H9 (cell line): ENCODE measurements around the gene VSTM2L. TPM values are rescaled to one million over a fixed set of nuclear protein-coding genes. Genes with fewer than 3 reads are reported as not detected.

Experiments
- DNase-seq: peaks from one replicate; pipeline ENCODE4 v3.0.0-alpha.2; 2017
- H2AFZ ChIP-seq: one replicate; pipeline ENCODE4 v1.6.1; 2013; ENCODE audit warnings: mild to moderate bottlenecking, low read length, control low read depth, moderate library complexity
- H2AK5ac ChIP-seq: 2 replicates; pipeline ENCODE4 v1.6.1; 2013; ENCODE audit warnings: low read length, control low read depth, mixed read lengths; ENCODE audit not compliant: insufficient read length
- H2BK120ac ChIP-seq: one replicate; pipeline ENCODE4 v1.6.1; 2013; ENCODE audit warnings: low read depth, mild to moderate bottlenecking, low read length, control low read depth, inconsistent platforms; ENCODE audit not compliant: poor library complexity, severe bottlenecking
- H2BK12ac ChIP-seq: 2 replicates; pipeline ENCODE4 v1.6.1; 2013; ENCODE audit warnings: low read length, control low read depth, mixed read lengths, low read depth; ENCODE audit not compliant: insufficient read length
- H2BK15ac ChIP-seq: 2 replicates; pipeline ENCODE4 v1.6.1; 2013; ENCODE audit warnings: low read depth, low read length, control low read depth
- H2BK20ac ChIP-seq: one replicate; pipeline ENCODE4 v1.6.1; 2013; ENCODE audit warnings: low read depth, mild to moderate bottlenecking, low read length, control low read depth, inconsistent platforms; ENCODE audit not compliant: poor library complexity, severe bottlenecking
- H2BK5ac ChIP-seq: 2 replicates; pipeline ENCODE4 v1.6.1; 2013; ENCODE audit warnings: low read length, control low read depth, mixed read lengths; ENCODE audit not compliant: insufficient read length
- H3K14ac ChIP-seq: 2 replicates; pipeline ENCODE4 v1.6.1; 2013; ENCODE audit warnings: low read length, control low read depth; ENCODE audit not compliant: insufficient read depth
- H3K18ac ChIP-seq: 2 replicates; pipeline ENCODE4 v1.6.1; 2013; ENCODE audit warnings: low read depth, mild to moderate bottlenecking, mixed read lengths, low read length, control low read depth; ENCODE audit not compliant: insufficient read length
- H3K23ac ChIP-seq: 2 replicates; pipeline ENCODE4 v1.6.1; 2013; ENCODE audit warnings: low read length, control low read depth, mixed read lengths, low read depth; ENCODE audit not compliant: insufficient read length
- H3K23me2 ChIP-seq: 2 replicates; pipeline ENCODE4 v1.6.1; 2013; ENCODE audit warnings: low read depth, mild to moderate bottlenecking, mixed read lengths, low read length, control low read depth; ENCODE audit not compliant: insufficient read length, poor library complexity, severe bottlenecking
- H3K27ac ChIP-seq: 2 replicates; pipeline ENCODE4 v1.5.1; 2013; ENCODE audit warnings: low read length, control low read depth, mixed read lengths, low read depth; ENCODE audit not compliant: insufficient read length
- H3K27me3 ChIP-seq: 2 replicates; pipeline ENCODE4 v1.6.1; 2013; ENCODE audit warnings: low read length, control low read depth, inconsistent platforms; ENCODE audit not compliant: insufficient read depth
- H3K4ac ChIP-seq: 2 replicates; pipeline ENCODE4 v1.6.1; 2013; ENCODE audit warnings: low read depth, mild to moderate bottlenecking, control low read depth, inconsistent platforms, low read length, moderate library complexity
- H3K4me1 ChIP-seq: 2 replicates; pipeline ENCODE4 v1.6.1; 2013; ENCODE audit warnings: low read length, control low read depth, inconsistent platforms; ENCODE audit not compliant: insufficient read depth
- H3K4me2 ChIP-seq: 2 replicates; pipeline ENCODE4 v1.6.1; 2013; ENCODE audit warnings: low read length, control low read depth, mixed read lengths; ENCODE audit not compliant: insufficient read length, insufficient read depth
- H3K56ac ChIP-seq: 2 replicates; pipeline ENCODE4 v1.6.1; 2013; ENCODE audit warnings: low read depth, mild to moderate bottlenecking, mixed read lengths, low read length, control low read depth; ENCODE audit not compliant: insufficient read length
- H3K79me1 ChIP-seq: 2 replicates; pipeline ENCODE4 v1.6.1; 2013; ENCODE audit warnings: low read depth, mild to moderate bottlenecking, moderate library complexity, low read length, control low read depth, inconsistent platforms; ENCODE audit not compliant: insufficient read depth, poor library complexity, severe bottlenecking
- H3K79me2 ChIP-seq: 2 replicates; pipeline ENCODE4 v1.6.1; 2013; ENCODE audit warnings: low read length, control low read depth, inconsistent platforms; ENCODE audit not compliant: insufficient read depth
- H3K9ac ChIP-seq: 2 replicates; pipeline ENCODE4 v1.6.1; 2013; ENCODE audit warnings: low read length, control low read depth, mixed read lengths; ENCODE audit not compliant: insufficient read length; ENCODE audit errors: extremely low read depth
- H3K9me3 ChIP-seq: one replicate; pipeline ENCODE4 v1.6.1; 2013; ENCODE audit warnings: low read depth, low read length, inconsistent platforms; ENCODE audit not compliant: control insufficient read depth
- H3T11ph ChIP-seq: one replicate; pipeline ENCODE4 v1.6.1; 2013; ENCODE audit warnings: mild to moderate bottlenecking, low read length, control low read depth, inconsistent platforms
- H4K20me1 ChIP-seq: one replicate; pipeline ENCODE4 v1.6.1; 2013; ENCODE audit not compliant: control insufficient read depth, insufficient read length, insufficient read depth
- H4K5ac ChIP-seq: 2 replicates; pipeline ENCODE4 v1.6.1; 2013; ENCODE audit warnings: low read depth, mild to moderate bottlenecking, mixed read lengths, low read length, control low read depth; ENCODE audit not compliant: insufficient read length
- H4K8ac ChIP-seq: replicated peaks from 2 replicates; pipeline ENCODE4 v1.6.1; 2013; ENCODE audit warnings: low read length, control low read depth, mixed read lengths, low read depth; ENCODE audit not compliant: insufficient read length
- H4K91ac ChIP-seq: 2 replicates; pipeline ENCODE4 v1.6.1; 2013; ENCODE audit warnings: low read depth, mild to moderate bottlenecking, moderate library complexity, mixed read lengths, low read length, control low read depth; ENCODE audit not compliant: insufficient read length
- H3K27ac Mint-ChIP-seq, 3 experiments: 2 replicates in 2 of 3; 3 replicates in 1 of 3; pipeline ENCODE4 v1.8.0; 2020 to 2021; ENCODE audit warnings: mixed read lengths in 3 of 3, mild to moderate bottlenecking in 1 of 3, moderate library complexity in 1 of 3
- H3K27me3 Mint-ChIP-seq: 2 replicates; pipeline ENCODE4 v1.8.0; 2021; ENCODE audit warnings: low read depth, mild to moderate bottlenecking, moderate library complexity, mixed read lengths
- H3K36me3 Mint-ChIP-seq, 3 experiments: 2 replicates in 2 of 3; 3 replicates in 1 of 3; pipeline ENCODE4 v1.8.0; 2020 to 2021; ENCODE audit warnings: low read depth in 3 of 3, mixed read lengths in 3 of 3; ENCODE audit not compliant: insufficient read depth in 1 of 3
- H3K4me1 Mint-ChIP-seq, 2 experiments: 2 replicates each; pipeline ENCODE4 v1.8.0; 2020; ENCODE audit warnings: mixed read lengths in 2 of 2
- H3K4me3 Mint-ChIP-seq, 2 experiments: 2 replicates in 1 of 2; 3 replicates in 1 of 2; pipeline ENCODE4 v1.8.0; 2020 to 2021; ENCODE audit warnings: mild to moderate bottlenecking in 2 of 2, mixed read lengths in 2 of 2, moderate library complexity in 1 of 2
- H3K9me3 Mint-ChIP-seq, 2 experiments: 2 replicates in 1 of 2; 3 replicates in 1 of 2; pipeline ENCODE4 v1.8.0; 2020; ENCODE audit warnings: mild to moderate bottlenecking in 2 of 2, mixed read lengths in 2 of 2, moderate library complexity in 1 of 2
- CTCF ChIP-seq: fragments of 200-600 bp; sonication (generic); conservative IDR thresholded peaks from 3 replicates; pipeline ENCODE4 v1.8.0; 2021; ENCODE audit warnings: antibody characterized with exemption, mild to moderate bottlenecking
- WGBS: extraction: QIAGEN DNeasy Blood & Tissue Kit; methylation state at CpG from one replicate; pipeline ENCODE4 v1.1.7; 2013; ENCODE audit warnings: missing lambda C conversion rate, low lambda C conversion rate, mixed read lengths; ENCODE audit not compliant: insufficient read length; ENCODE audit errors: extremely low coverage; 5-methylcytosine and 5-hydroxymethylcytosine counted together
- total RNA-seq: library from RNA; stranded (reverse); gene quantifications from 2 replicates; pipeline ENCODE4 v1.2.1, GENCODE V29; 2021

The VSTM2L gene
- total RNA-seq, 1 experiment from 2014 or later: 2.1 TPM

DNA sequence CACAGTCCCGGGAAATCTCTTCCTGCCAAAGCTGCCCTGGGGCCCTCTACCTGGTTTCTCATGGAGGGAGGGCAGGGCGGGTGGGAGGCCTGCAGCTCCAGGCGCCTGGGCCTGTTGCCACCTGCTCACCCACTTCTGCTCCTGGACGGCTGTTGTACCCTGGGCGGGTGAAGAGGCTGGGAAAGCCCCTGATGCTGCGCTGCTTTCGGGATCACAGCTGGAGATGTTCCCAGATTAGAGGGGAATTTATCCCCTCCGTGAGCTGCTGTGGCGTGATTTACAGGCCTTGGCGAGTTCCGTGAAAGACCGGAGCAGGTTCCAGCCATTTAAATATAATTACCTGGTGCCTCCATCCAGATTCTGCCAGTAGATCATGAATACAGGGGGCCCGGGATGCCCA lies 12.3 kb upstream of the VSTM2L start:
- Histone ChIP-seq H3K4me2 (no peak overlapping the region), H3K18ac (no peak overlapping the region), H4K8ac (no peak overlapping the region), H3K79me2 (no peaks in the 10 kb centered on the region), H3T11ph (no peak overlapping the region), H2AFZ (no peak overlapping the region), H3K9ac (no peak overlapping the region), H3K9me3 (no peaks in the 10 kb centered on the region), H3K23me2 (peaks cover 2% of the 10 kb centered on the region), H3K56ac (no peak overlapping the region), H2BK5ac (no peak overlapping the region), H2BK15ac (no peak overlapping the region), H3K23ac (no peak overlapping the region), H2AK5ac (no peak overlapping the region), H3K4ac (no peak overlapping the region), H3K27me3 (no peaks in the 10 kb centered on the region), H2BK120ac (no peak overlapping the region), H3K4me1 (no peaks in the 10 kb centered on the region), H4K5ac (no peak overlapping the region), H3K27ac (no peak overlapping the region), H2BK12ac (no peak overlapping the region), H4K20me1 (no peaks in the 10 kb centered on the region), H3K14ac (no peak overlapping the region), H2BK20ac (no peak overlapping the region), H4K91ac (no peak overlapping the region), H3K79me1 (no peaks in the 10 kb centered on the region)
- no peaks in the 10 kb centered on the region for H3K36me3 Mint-ChIP-seq
- H3K4me1 Mint-ChIP-seq: no peaks in the 10 kb centered on the region
- no peak overlapping the region for H3K27ac Mint-ChIP-seq
- no peak overlapping the region for H3K4me3 Mint-ChIP-seq
- no peaks in the 10 kb centered on the region for H3K9me3 Mint-ChIP-seq
- no peaks in the 10 kb centered on the region for H3K27me3 Mint-ChIP-seq
- DNase-seq: no peak
- TF ChIP-seq CTCF: no peak
- whole genome bisulfite sequencing: no CpG with 5 or more reads among the region's 13 CpGs
